Astrocyte (in vitro differentiated cells and primary cell): ENCODE results near the gene GALNT1.

ENCODE experiments used
- EZH2 ChIP-seq: IDR thresholded peaks from 2 replicates; pipeline ENCODE4 v1.6.1; 2012; ENCODE audit warnings: mild to moderate bottlenecking, low read length, inconsistent platforms; ENCODE audit not compliant: insufficient read depth
- TF ChIP-seq, protein P1 (sequence below): IDR thresholded peaks from 2 replicates; pipeline ENCODE4 v1.5.1; 2011; ENCODE audit warnings: low read depth, mild to moderate bottlenecking, inconsistent platforms, low read length, moderate library complexity; ENCODE audit not compliant: insufficient read depth

GRCh38 chr18:35559867-35560266 is 21.7 kb upstream of the GALNT1 start:
- TF ChIP-seq, protein P1, sequence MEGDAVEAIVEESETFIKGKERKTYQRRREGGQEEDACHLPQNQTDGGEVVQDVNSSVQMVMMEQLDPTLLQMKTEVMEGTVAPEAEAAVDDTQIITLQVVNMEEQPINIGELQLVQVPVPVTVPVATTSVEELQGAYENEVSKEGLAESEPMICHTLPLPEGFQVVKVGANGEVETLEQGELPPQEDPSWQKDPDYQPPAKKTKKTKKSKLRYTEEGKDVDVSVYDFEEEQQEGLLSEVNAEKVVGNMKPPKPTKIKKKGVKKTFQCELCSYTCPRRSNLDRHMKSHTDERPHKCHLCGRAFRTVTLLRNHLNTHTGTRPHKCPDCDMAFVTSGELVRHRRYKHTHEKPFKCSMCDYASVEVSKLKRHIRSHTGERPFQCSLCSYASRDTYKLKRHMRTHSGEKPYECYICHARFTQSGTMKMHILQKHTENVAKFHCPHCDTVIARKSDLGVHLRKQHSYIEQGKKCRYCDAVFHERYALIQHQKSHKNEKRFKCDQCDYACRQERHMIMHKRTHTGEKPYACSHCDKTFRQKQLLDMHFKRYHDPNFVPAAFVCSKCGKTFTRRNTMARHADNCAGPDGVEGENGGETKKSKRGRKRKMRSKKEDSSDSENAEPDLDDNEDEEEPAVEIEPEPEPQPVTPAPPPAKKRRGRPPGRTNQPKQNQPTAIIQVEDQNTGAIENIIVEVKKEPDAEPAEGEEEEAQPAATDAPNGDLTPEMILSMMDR: no peak
- no peak for TF ChIP-seq EZH2
